PC-3 (cell line): Measurements from ENCODE around the gene SYK. TPM values are rescaled to one million over a fixed set of nuclear protein-coding genes. Genes with fewer than 3 reads are reported as not detected.
"Not testable (repeated sequence)": the region's sequence is repeated elsewhere in the genome, so short reads cannot be mapped to it uniquely, and the experiment has no call there.

Experiments
- ATAC-seq: fragments of 200-7000 bp; cut with Tn5 transposase; 2 replicates; pipeline ENCODE4 v1.9.1; 2020; ENCODE audit warnings: mild to moderate bottlenecking, moderate library complexity
- BruUV-seq: library from RNA; stranded (reverse); fragments of 400-500 nt; replicated peaks from 2 replicates; lab custom pipeline; 2021; lab: Mats Ljungman, UMichigan
- CTCF ChIA-PET: fragments of 300-600 bp; sonication (Branson Sonifier 250); formaldehyde crosslinking; loops from one replicate; lab custom pipeline; 2022; ENCODE audit warnings: antibody characterized with exemption; lab: Charles Lee
- POLR2A ChIA-PET: fragments of 300-600 bp; sonication (Branson Sonifier 250); formaldehyde crosslinking; loops from one replicate; lab custom pipeline; 2022; ENCODE audit warnings: antibody characterized with exemption; ENCODE audit not compliant: unreplicated experiment; lab: Charles Lee
- DNase-seq: peaks from one replicate; pipeline ENCODE4 v3.0.0-alpha.2; 2015
- H2AFZ ChIP-seq: fragments of 300-600 bp; sonication (generic); 2 replicates; pipeline ENCODE4 v1.6.0; 2016; ENCODE audit warnings: antibody characterized with exemption, low read length
- H3F3A ChIP-seq: fragments of 300-600 bp; sonication (generic); one replicate; pipeline ENCODE4 v1.6.0; 2017; ENCODE audit warnings: antibody characterized with exemption, low read length, control low read depth, mild to moderate bottlenecking; ENCODE audit not compliant: unreplicated experiment
- H3K27ac ChIP-seq: fragments of 300-600 bp; sonication (generic); 2 replicates; pipeline ENCODE4 v1.5.1; 2016; ENCODE audit warnings: mild to moderate bottlenecking, low read length
- H3K27me3 ChIP-seq: fragments of 300-600 bp; sonication (generic); 2 replicates; pipeline ENCODE4 v1.6.1; 2016; ENCODE audit warnings: low read length, mixed read lengths
- H3K36me3 ChIP-seq: fragments of 300-600 bp; sonication (generic); 2 replicates; pipeline ENCODE4 v1.6.1; 2016; ENCODE audit warnings: low read depth, mixed run types, low read length, mixed read lengths
- H3K4me1 ChIP-seq: fragments of 300-600 bp; sonication (generic); 2 replicates; pipeline ENCODE4 v1.5.1; 2016; ENCODE audit warnings: low read length; ENCODE audit not compliant: insufficient read depth
- H3K4me2 ChIP-seq: fragments of 300-600 bp; sonication (generic); 2 replicates; pipeline ENCODE4 v1.6.0; 2016; ENCODE audit warnings: low read length
- H3K4me3 ChIP-seq: fragments of 300-600 bp; sonication (generic); 2 replicates; pipeline ENCODE4 v1.5.1; 2016; ENCODE audit warnings: mild to moderate bottlenecking, low read length, mixed read lengths
- H3K79me2 ChIP-seq: fragments of 300-600 bp; sonication (generic); 2 replicates; pipeline ENCODE4 v1.6.1; 2017; ENCODE audit warnings: low read length, mixed read lengths
- H3K9ac ChIP-seq: fragments of 300-600 bp; sonication (generic); 2 replicates; pipeline ENCODE4 v1.6.0; 2016; ENCODE audit warnings: mild to moderate bottlenecking, low read length
- H3K9me2 ChIP-seq: fragments of 300-600 bp; sonication (generic); replicated peaks from 2 replicates; pipeline ENCODE4 v1.6.1; 2016; ENCODE audit warnings: mixed run types, low read length, mixed read lengths
- H3K9me3 ChIP-seq: fragments of 300-600 bp; sonication (generic); 2 replicates; pipeline ENCODE4 v1.6.1; 2016; ENCODE audit warnings: low read length, mixed read lengths
- H4K20me1 ChIP-seq: fragments of 300-600 bp; sonication (generic); 2 replicates; pipeline ENCODE4 v1.6.1; 2016; ENCODE audit warnings: low read length, mixed read lengths
- CTCF ChIP-seq: fragments of 300-600 bp; sonication (generic); conservative IDR thresholded peaks from 2 replicates; pipeline ENCODE4 v1.5.1; 2017; ENCODE audit warnings: antibody characterized with exemption, low read depth, mild to moderate bottlenecking, low read length
- EZH2 ChIP-seq: fragments of 300-600 bp; sonication (generic); IDR thresholded peaks from one replicate; pipeline ENCODE4 v1.6.1; 2017; ENCODE audit warnings: antibody characterized with exemption, mild to moderate bottlenecking, low read length; ENCODE audit not compliant: unreplicated experiment
- EZH2phosphoT487 ChIP-seq: fragments of 300-600 bp; sonication (generic); IDR thresholded peaks from 2 replicates; pipeline ENCODE4 v1.6.1; 2018; ENCODE audit warnings: mild to moderate bottlenecking, antibody characterized with exemption, low read length, borderline replicate concordance
- intact Hi-C: fragments of 100-400 bp; cut with micrococcal nuclease; formaldehyde crosslinking; loops from 2 replicates; pipeline ENCODE4 v1.9.0; 2023
- total RNA-seq: library from RNA; depleted of rRNA; stranded (reverse); fragments of >200 nt; gene quantifications from 2 replicates; pipeline ENCODE4 v1.2.3, GENCODE V29; 2014

SYK gene
- total RNA-seq, 1 experiment from 2014 or later: 12.9 TPM

GRCh38 chr9:90789862-90790261 is 11.8 kb upstream of the SYK start:
- no peaks in the 10 kb centered on the region for H4K20me1 ChIP-seq
- no peaks in the 10 kb centered on the region for H3F3A ChIP-seq
- CTCF ChIA-PET: no interaction called here
- no peak overlapping the region for H3K9ac ChIP-seq
- no peak for TF ChIP-seq CTCF
- TF ChIP-seq EZH2: no peak
- TF ChIP-seq EZH2phosphoT487: no peak
- POLR2A ChIA-PET: no interaction called here
- DNase-seq: no peak
- no peaks in the 10 kb centered on the region for H3K9me2 ChIP-seq
- H3K36me3 ChIP-seq: no peaks in the 10 kb centered on the region
- peaks cover under 1% of the 10 kb centered on the region for H3K4me1 ChIP-seq
- no peak overlapping the region for H2AFZ ChIP-seq
- no peaks in the 10 kb centered on the region for H3K27me3 ChIP-seq
- BruUV-seq: no TSS peak
- intact Hi-C loops: no loop called here
- ATAC-seq: no peak
- no peaks in the 10 kb centered on the region for H3K79me2 ChIP-seq
- H3K27ac ChIP-seq: no peak overlapping the region
- H3K4me2 ChIP-seq: no peak overlapping the region
- no peaks in the 10 kb centered on the region for H3K9me3 ChIP-seq
- H3K4me3 ChIP-seq: no peak overlapping the region

- H3K4me2 ChIP-seq, H3K9ac ChIP-seq, H3K4me1 ChIP-seq, DNase-seq, H2AFZ ChIP-seq, H3K9me2 ChIP-seq, H3K79me2 ChIP-seq, H3K36me3 ChIP-seq, H4K20me1 ChIP-seq, BruUV-seq, H3K4me3 ChIP-seq, ATAC-seq, H3K27ac ChIP-seq, H3F3A ChIP-seq, CTCF ChIA-PET, intact Hi-C loops, POLR2A ChIA-PET, H3K9me3 ChIP-seq, H3K27me3 ChIP-seq: not testable (repeated sequence)
Measured at GRCh38 chr9:90793024-90793423, 8.6 kb upstream of the SYK start.

DNA sequence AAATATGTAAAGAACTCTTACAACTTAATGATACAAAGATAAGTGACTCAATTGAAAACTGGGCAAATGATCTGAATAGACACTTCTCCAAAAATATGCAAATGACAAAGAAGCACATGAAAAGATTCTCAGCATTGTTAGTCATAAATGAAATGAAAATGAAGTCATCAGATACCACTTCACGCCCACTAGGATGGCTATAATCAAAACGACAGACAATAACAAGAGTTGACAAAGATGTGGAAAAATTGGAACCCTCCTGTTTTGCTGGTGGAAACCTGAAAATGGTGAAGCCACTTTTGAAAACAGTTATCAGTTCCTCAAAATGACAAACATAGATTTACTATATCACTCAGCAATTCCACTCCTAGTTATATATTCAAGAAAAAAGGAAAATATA is 7.9 kb upstream of the SYK start:
- intact Hi-C loops: no loop called here
- Histone ChIP-seq H3K79me2 (no peaks in the 10 kb centered on the region), H3K9me2 (no peaks in the 10 kb centered on the region), H4K20me1 (no peaks in the 10 kb centered on the region), H3K9me3 (no peaks in the 10 kb centered on the region), H3K27me3 (no peaks in the 10 kb centered on the region), H2AFZ (no peak overlapping the region), H3K27ac (no peak overlapping the region), H3K9ac (no peak overlapping the region), H3K4me3 (no peak overlapping the region), H3K36me3 (no peaks in the 10 kb centered on the region), H3K4me2 (no peak overlapping the region), H3K4me1 (peaks cover 5% of the 10 kb centered on the region), H3F3A (no peaks in the 10 kb centered on the region)
- no TSS peak for BruUV-seq
- ATAC-seq: no peak
- no peak for DNase-seq
- no peak for TF ChIP-seq EZH2phosphoT487
- no peak for TF ChIP-seq CTCF
- no peak for TF ChIP-seq EZH2
- ChIA-PET CTCF (no interaction called here), POLR2A (no interaction called here)
